Gastroesophageal sphincter (tissue), 3 donors: Measurements from ENCODE around the gene SCFD2.

Experiments used
- EP300 ChIP-seq: sonication (generic); formaldehyde crosslinking; IDR thresholded peaks from one replicate; pipeline ENCODE4 v1.6.1; 2017; ENCODE audit warnings: antibody characterized with exemption, mild to moderate bottlenecking
- POLR2A ChIP-seq, 2 donors: fragments of 450-650 bp; IDR thresholded peaks; one replicate each; pipeline ENCODE4 v1.6.1; 2017; ENCODE audit warnings: antibody characterized with exemption in 2 of 2, mild to moderate bottlenecking in 2 of 2, moderate library complexity in 1 of 2
- POLR2AphosphoS5 ChIP-seq: sonication (generic); formaldehyde crosslinking; IDR thresholded peaks from one replicate; pipeline ENCODE4 v1.6.1; 2017; ENCODE audit warnings: antibody characterized with exemption
- TF ChIP-seq, protein P1 (sequence below), 4 experiments: fragments of 200-600 bp in 2 of 4; fragments of 450-650 bp in 2 of 4; sonication (generic) in 1 of 4; IDR thresholded peaks; one replicate each; pipeline ENCODE4 v1.5.1; 2017 to 2019; ENCODE audit warnings: antibody characterized with exemption in 4 of 4, mild to moderate bottlenecking in 2 of 4, moderate library complexity in 2 of 4

DNA sequence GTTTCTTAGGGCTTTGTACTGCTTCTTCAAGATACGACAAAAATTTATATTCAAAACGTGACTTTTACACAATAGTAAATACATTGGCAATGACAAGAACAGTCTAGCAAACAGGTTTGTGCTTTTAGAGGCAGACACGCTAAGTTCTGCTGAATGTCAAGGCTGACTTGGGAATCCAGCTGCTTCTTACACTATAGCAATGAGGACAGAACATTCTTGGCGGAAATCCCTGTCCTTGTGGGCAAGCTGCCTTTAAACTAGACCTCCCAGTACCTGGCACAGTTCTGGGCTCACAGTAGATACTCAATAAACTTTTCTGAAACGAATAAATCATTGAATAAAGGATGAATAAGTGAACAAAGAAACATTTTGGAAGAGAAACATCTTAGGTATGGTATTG lies 355.5 kb downstream of the SCFD2 start:
- TF ChIP-seq, protein P1, sequence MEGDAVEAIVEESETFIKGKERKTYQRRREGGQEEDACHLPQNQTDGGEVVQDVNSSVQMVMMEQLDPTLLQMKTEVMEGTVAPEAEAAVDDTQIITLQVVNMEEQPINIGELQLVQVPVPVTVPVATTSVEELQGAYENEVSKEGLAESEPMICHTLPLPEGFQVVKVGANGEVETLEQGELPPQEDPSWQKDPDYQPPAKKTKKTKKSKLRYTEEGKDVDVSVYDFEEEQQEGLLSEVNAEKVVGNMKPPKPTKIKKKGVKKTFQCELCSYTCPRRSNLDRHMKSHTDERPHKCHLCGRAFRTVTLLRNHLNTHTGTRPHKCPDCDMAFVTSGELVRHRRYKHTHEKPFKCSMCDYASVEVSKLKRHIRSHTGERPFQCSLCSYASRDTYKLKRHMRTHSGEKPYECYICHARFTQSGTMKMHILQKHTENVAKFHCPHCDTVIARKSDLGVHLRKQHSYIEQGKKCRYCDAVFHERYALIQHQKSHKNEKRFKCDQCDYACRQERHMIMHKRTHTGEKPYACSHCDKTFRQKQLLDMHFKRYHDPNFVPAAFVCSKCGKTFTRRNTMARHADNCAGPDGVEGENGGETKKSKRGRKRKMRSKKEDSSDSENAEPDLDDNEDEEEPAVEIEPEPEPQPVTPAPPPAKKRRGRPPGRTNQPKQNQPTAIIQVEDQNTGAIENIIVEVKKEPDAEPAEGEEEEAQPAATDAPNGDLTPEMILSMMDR (IDR thresholded peaks at IDR 0.05): no peak
- TF ChIP-seq EP300 (peak; percentile 23), POLR2AphosphoS5 (peak; percentile 63), POLR2A (IDR thresholded peaks at IDR 0.05) (no peak)
